ENCODE measurements around the gene HMBS. TPM values are rescaled to one million over a fixed set of nuclear protein-coding genes. Genes with fewer than 3 reads are reported as not detected.

The HMBS gene
- total RNA-seq, 1 donor from 2014 or later: 38.2 TPM

GRCh38 chr11:119093942-119094815, 9.5 kb downstream of the HMBS start:
- peak overlapping the region; percentile 89 for H3K27ac Mint-ChIP-seq
- no peak for TF ChIP-seq CTCF (conservative IDR thresholded peaks at IDR 0.05)
- peak overlapping the region; percentile 94 for H3K4me3 Mint-ChIP-seq
- no peaks in the 10 kb centered on the region for H3K9me3 Mint-ChIP-seq
- H3K4me1 Mint-ChIP-seq (ENCODE audit: unreplicated experiment): peaks cover 25% of the 10 kb centered on the region
- no peak for DNase-seq (ENCODE audit: extremely low spot score, unreplicated experiment)
- no peaks in the 10 kb centered on the region for H3K27me3 Mint-ChIP-seq
- peaks cover 33% of the 10 kb centered on the region for H3K36me3 Mint-ChIP-seq

GRCh38 chr11:119094816-119095065, 10.1 kb downstream of the HMBS start:
- Mint-ChIP-seq H3K4me3 (peak overlapping the region; percentile 93), H3K36me3 (peaks cover 33% of the 10 kb centered on the region), H3K27ac (peak overlapping the region; percentile 76), H3K9me3 (no peaks in the 10 kb centered on the region), H3K27me3 (no peaks in the 10 kb centered on the region), H3K4me1 (ENCODE audit: unreplicated experiment) (peaks cover 26% of the 10 kb centered on the region)
- TF ChIP-seq CTCF (conservative IDR thresholded peaks at IDR 0.05): peak; percentile 76
- no peak for DNase-seq (ENCODE audit: extremely low spot score, unreplicated experiment)

- Mint-ChIP-seq H3K4me3 (peak overlapping the region; percentile 93), H3K27me3 (no peaks in the 10 kb centered on the region), H3K9me3 (no peaks in the 10 kb centered on the region), H3K27ac (peak overlapping the region; percentile 76), H3K4me1 (ENCODE audit: unreplicated experiment) (peaks cover 29% of the 10 kb centered on the region), H3K36me3 (peaks cover 33% of the 10 kb centered on the region)
- DNase-seq (ENCODE audit: extremely low spot score, unreplicated experiment): peak; percentile 98
- peak; percentile 47 for TF ChIP-seq CTCF (conservative IDR thresholded peaks at IDR 0.05)
Observed at GRCh38 chr11:119095066-119095880, 10.6 kb downstream of the HMBS start.

- peak overlapping the region; percentile 99 for H3K27ac Mint-ChIP-seq
- H3K36me3 Mint-ChIP-seq: peaks cover 21% of the 10 kb centered on the region
- no peak for DNase-seq (ENCODE audit: extremely low spot score, unreplicated experiment)
- H3K4me3 Mint-ChIP-seq: peak overlapping the region; percentile 92
- TF ChIP-seq CTCF (conservative IDR thresholded peaks at IDR 0.05): no peak
- peaks cover 27% of the 10 kb centered on the region for H3K4me1 Mint-ChIP-seq (ENCODE audit: unreplicated experiment)
- H3K9me3 Mint-ChIP-seq: no peaks in the 10 kb centered on the region
- H3K27me3 Mint-ChIP-seq: no peaks in the 10 kb centered on the region
Observed at GRCh38 chr11:119099711-119100110, 15.0 kb downstream of the HMBS start.

- peaks cover 25% of the 10 kb centered on the region for H3K4me1 Mint-ChIP-seq (ENCODE audit: unreplicated experiment)
- H3K4me3 Mint-ChIP-seq: peak overlapping the region; percentile 92
- H3K36me3 Mint-ChIP-seq: peaks cover 19% of the 10 kb centered on the region
- no peaks in the 10 kb centered on the region for H3K27me3 Mint-ChIP-seq
- peak; percentile 49 for TF ChIP-seq CTCF (conservative IDR thresholded peaks at IDR 0.05)
- H3K9me3 Mint-ChIP-seq: no peaks in the 10 kb centered on the region
- peak overlapping the region; percentile 99 for H3K27ac Mint-ChIP-seq
- DNase-seq (ENCODE audit: extremely low spot score, unreplicated experiment): no peak
Observed at GRCh38 chr11:119100246-119100970, 15.7 kb downstream of the HMBS start.

Data from type B pancreatic cell (in vitro differentiated cells).